G401.6 (cell line): ENCODE data around the gene SCRN2.
A peak's percentile ranks its signal among the peaks of the same experiment; 100 is the strongest.

Source experiments
- FAIRE-seq: peaks from 2 replicates; lab custom pipeline; 2012; peaks lifted over from hg19 to GRCh38; lab: Jason Lieb, UNC

Gene SCRN2

GRCh38 chr17:47846716-47847340 is 5.8 kb upstream of the SCRN2 start:
- no peak for FAIRE-seq

- FAIRE-seq, result no peak
Measured at GRCh38 chr17:47845716-47846075, 4.6 kb upstream of the SCRN2 start.

- FAIRE-seq, result peak; percentile 39
Measured at GRCh38 chr17:47844814-47845715, 4.0 kb upstream of the SCRN2 start.

- FAIRE-seq, result no peak
Measured at GRCh38 chr17:47844227-47844626, 3.2 kb upstream of the SCRN2 start.

GRCh38 chr17:47843391-47843730 is 2.3 kb upstream of the SCRN2 start:
- no peak for FAIRE-seq

- no peak for FAIRE-seq
Measured at GRCh38 chr17:47841488-47842291, 617 bp upstream of the SCRN2 start.

- no peak for FAIRE-seq
Measured at GRCh38 chr17:47840001-47840741, 902 bp downstream of the SCRN2 start.

- FAIRE-seq, result no peak
Measured at GRCh38 chr17:47839071-47839470, 2.0 kb downstream of the SCRN2 start.

GRCh38 chr17:47838636-47839035 is 2.4 kb downstream of the SCRN2 start:
- FAIRE-seq, result no peak

GRCh38 chr17:47837401-47838039 is 3.6 kb downstream of the SCRN2 start:
- no peak for FAIRE-seq

GRCh38 chr17:47836601-47837000 is 4.5 kb downstream of the SCRN2 start:
- no peak for FAIRE-seq

- no peak for FAIRE-seq
Measured at GRCh38 chr17:47834756-47835155, 6.3 kb downstream of the SCRN2 start.

GRCh38 chr17:47831934-47832327 is 9.1 kb downstream of the SCRN2 start:
- no peak for FAIRE-seq

- FAIRE-seq, result peak; percentile 86
Measured at GRCh38 chr17:47831003-47831933, 9.8 kb downstream of the SCRN2 start, which contains the start of the genes LRRC46 and MRPL10. TSS of gene LRRC46 (plus strand) at chr17:47831670. CDS start at chr17:47831990, 320 bp downstream. TSS of gene MRPL10 (minus strand) at chr17:47831541. CDS start at chr17:47831511, 30 bp downstream.

- FAIRE-seq, result no peak
Measured at GRCh38 chr17:47830396-47831002, 10.6 kb downstream of the SCRN2 start.

- FAIRE-seq, result no peak
Measured at GRCh38 chr17:47829870-47830269, 11.2 kb downstream of the SCRN2 start.

- no peak for FAIRE-seq
Measured at GRCh38 chr17:47823519-47823918, 17.6 kb downstream of the SCRN2 start.

GRCh38 chr17:47822785-47823184 is 18.3 kb downstream of the SCRN2 start:
- FAIRE-seq, result no peak

- FAIRE-seq, result peak; percentile 77
Measured at GRCh38 chr17:47821424-47822391, 19.4 kb downstream of the SCRN2 start, which contains the start of gene OSBPL7. TSS of gene OSBPL7 (minus strand) at chr17:47821794. CDS start at chr17:47820278, 1,516 bp downstream.
